GM21786 (cell line): ENCODE results near the gene FANCF.
"Not testable (repeated sequence)": the region's sequence is repeated elsewhere in the genome, so short reads cannot be mapped to it uniquely, and the experiment has no call there.

ENCODE experiments used
- ATAC-seq: cut with Tn5 transposase; IDR thresholded peaks from one replicate; pipeline ENCODE4 v1.9.1; 2021; ENCODE audit not compliant: unreplicated experiment

FANCF gene, protein sequence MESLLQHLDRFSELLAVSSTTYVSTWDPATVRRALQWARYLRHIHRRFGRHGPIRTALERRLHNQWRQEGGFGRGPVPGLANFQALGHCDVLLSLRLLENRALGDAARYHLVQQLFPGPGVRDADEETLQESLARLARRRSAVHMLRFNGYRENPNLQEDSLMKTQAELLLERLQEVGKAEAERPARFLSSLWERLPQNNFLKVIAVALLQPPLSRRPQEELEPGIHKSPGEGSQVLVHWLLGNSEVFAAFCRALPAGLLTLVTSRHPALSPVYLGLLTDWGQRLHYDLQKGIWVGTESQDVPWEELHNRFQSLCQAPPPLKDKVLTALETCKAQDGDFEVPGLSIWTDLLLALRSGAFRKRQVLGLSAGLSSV

DNA sequence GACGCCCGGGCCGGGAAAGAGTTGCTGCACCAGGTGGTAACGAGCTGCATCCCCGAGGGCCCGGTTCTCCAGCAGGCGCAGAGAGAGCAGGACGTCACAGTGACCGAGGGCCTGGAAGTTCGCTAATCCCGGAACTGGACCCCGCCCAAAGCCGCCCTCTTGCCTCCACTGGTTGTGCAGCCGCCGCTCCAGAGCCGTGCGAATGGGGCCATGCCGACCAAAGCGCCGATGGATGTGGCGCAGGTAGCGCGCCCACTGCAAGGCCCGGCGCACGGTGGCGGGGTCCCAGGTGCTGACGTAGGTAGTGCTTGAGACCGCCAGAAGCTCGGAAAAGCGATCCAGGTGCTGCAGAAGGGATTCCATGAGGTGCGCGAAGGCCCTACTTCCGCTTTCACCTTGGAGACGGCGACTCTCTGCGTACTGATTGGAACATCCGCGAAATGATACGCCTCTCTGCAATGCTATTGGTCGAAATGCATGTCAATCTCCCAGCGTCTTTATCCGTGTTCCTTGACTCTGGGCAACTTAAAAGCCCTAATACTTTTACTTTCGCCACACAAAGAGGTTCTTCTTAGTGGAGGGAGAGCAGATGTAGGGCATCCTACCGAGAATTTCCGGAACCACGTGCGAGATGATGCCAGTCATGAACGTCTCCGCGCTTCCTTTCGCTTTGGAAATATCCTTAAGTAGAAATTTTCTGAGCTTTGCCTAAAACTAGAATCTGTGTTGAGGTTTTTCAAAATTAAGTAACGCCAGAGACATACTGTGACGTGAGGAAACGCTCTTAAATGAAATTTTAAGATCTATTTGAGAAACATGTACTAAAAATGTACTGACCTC is at the start of gene FANCF:
Gene FANCF (minus strand): TSS at position 376 of the 840 bp plus-strand sequence. CDS start 13 bp downstream, at position 363.
- peak; percentile 96 for ATAC-seq

GRCh38 chr11:22674470-22675439 is 49.1 kb upstream of the FANCF start:
- peak; percentile 25 for ATAC-seq

GRCh38 chr11:22671751-22672150 is 46.1 kb upstream of the FANCF start:
- no peak for ATAC-seq

- ATAC-seq: peak; percentile 32
Observed at GRCh38 chr11:22670830-22671229, 45.2 kb upstream of the FANCF start.

GRCh38 chr11:22669368-22669767 is 43.7 kb upstream of the FANCF start:
- ATAC-seq: no peak

DNA sequence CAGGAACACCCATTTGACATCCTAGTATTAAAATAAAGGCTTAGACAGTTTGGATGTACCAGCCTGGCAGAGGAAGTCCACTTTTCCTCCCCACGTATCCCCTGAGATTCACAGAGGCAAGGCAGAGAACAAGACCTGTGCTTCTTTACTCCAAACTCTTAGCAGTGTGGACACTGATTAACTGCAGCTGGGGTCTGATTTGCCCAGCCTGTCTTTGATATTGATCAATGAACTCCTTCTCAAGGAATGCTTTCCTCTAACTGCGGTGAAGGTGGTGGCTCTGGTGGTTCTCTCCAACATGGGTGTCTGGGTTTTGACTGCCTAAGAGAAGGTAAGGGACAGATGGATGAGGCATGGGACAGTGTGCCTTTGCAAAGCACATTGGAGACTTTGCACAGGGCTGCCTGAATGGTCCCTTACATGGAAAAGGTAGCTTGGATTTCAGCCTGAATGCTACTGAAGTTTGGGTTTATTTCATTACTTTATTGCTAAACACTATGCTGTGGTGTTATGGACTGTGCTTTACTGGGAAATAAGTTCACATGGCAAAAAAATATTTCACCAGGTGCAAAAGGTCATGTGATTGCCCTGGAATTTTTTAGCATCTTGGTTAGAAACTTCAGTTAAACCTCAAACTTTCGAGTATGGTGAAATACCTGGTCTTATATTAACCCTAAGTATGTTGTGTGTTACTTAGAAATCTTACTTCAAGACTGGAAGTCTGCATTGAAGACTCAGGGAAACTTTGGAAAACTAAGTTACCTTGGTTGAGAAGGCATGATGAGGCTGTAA is 42.6 kb upstream of the FANCF start:
- ATAC-seq: peak; percentile 34

GRCh38 chr11:22666688-22667439 is 41.2 kb upstream of the FANCF start:
- ATAC-seq: peak; percentile 41

GRCh38 chr11:22666325-22666687 is 40.7 kb upstream of the FANCF start, which contains the start of gene GAS2:
Gene GAS2, plus strand, starts transcription at chr11:22666611. Its CDS starts 8,259 bp downstream, at chr11:22674870.
- peak; percentile 8 for ATAC-seq

DNA sequence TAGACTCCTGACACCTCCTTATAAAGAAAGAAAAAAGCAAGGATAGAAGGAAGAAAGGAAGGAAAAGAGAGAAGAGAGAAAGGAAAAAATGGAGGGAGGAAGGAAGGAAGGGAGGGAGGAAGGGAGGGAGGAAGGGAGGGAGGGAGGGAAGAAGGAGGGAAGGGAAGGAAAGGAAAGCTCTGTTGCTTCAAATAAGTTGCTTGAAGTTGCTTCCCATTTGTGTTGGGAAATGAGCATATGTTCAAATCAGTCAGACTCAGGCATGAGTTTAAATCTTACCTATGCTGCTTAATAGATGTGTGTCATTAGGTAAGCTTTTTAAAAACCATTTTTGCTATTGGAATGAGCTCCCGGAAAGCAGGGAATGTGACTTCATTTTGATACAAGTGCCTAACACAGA is 34.2 kb upstream of the FANCF start:
- no peak for ATAC-seq

GRCh38 chr11:22657101-22657694 is 31.6 kb upstream of the FANCF start:
- ATAC-seq: peak; percentile 97

- no peak for ATAC-seq
Observed at GRCh38 chr11:22656130-22656529, 30.5 kb upstream of the FANCF start.

DNA sequence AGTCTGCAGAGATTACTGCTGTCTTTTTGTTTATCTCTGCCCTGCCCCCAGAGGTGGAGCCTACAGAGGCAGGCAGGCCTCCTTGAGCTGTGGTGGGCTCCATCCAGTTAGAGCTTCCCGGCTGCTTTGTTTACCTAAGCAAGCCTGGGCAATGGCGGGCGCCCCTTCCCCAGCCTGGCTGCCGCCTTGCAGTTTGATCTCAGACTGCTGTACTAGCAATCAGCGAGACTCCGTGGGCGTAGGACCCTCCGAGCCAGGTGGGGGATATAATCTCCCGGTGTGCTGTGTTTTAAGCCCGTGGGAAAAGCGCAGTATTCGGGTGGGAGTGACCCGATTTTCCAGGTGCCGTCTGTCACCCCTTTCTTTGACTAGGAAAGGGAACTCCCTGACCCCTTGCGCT is 26.7 kb upstream of the FANCF start:
- not testable (repeated sequence) for ATAC-seq

DNA sequence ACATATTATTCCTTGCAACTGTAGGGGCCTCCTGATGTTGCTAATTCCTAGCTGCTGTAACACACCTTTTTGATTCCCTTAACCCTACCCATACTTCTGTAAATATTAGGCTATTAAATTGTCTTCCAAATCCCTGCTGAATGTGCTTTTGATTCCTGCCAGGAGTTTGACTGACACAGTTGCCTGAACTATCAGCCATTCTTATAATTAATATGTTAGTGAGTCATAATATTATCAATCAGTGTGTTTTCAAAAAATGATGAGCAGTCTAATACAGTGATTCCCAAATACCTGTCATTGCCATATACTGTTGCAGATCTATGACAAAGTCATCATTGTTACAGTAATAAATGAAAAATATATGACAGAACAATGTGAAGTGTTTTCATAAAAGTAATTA is 15.9 kb upstream of the FANCF start:
- no peak for ATAC-seq

DNA sequence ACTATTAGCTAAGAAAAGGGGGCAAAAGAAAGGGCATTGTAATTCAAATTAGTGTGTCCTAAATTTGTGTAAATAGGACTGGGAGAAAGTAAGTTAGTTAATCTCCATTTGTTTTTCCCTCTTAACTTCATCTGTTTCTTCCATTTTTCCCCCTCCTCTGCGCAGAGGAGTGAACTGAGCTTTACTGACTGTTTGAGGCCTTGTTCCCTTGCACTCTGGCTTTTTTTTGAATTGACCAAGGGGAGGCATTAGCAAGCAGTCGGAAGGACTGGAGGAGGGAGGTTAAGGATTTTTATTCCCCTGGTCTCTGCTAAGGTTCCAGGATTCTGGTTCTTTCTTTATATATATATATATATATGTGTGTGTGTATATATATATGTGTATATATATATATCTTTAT is 15.2 kb upstream of the FANCF start:
- no peak for ATAC-seq

DNA sequence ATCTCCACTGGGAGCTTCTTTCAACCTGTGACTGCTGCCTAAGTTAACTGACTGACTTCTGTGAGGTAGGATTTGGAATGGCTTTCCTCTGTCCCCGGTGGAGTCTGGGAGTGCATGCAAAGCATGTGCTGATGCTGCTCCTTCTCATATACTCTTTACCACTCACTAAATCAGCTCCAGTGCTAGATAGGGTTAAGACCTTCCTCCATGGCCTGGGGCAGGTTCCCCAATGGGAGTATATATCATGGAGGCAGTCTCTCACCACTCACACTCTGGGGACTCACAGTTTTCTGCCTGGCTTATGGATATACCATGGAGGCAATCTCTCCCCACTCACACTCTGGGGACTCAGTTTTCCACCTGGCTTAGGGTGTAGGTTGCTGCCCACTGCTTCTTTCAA is 10.1 kb upstream of the FANCF start:
- no peak for ATAC-seq

DNA sequence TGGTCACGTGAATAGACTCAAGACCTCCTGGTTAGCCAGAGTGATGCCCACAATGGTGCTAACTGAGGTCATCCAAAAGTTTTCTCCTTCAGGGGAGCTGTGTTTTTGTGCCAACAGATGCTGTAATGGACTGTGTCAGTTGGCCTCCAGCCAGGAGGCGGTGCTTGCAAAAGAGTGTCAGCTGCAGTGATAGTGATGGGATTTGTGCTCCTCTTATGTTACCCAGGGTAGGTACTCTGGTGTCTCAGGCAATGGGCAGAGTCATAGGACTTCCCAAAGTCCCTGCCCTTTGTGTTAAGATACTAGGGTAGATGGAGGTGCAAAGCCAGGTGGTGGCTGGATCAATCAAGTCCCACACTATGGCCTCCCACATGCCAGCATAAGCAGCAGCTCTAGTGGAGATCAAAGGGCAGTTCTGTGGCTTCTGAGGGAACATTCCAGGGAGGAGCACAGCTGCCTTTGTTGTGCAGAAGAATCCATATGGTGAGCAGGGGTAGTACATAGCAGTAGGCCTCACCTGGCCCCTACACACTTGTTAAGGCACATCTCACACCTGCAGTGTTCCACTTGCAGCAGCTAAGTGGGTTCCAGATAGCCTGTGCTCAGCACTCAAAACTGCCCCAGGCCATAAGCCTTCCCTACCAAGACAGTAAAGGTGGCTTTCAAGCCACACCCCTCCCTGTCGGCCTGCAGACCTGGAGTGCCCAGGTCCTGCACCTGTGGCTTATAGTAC is 9.4 kb upstream of the FANCF start:
- ATAC-seq: no peak

- no peak for ATAC-seq
Observed at GRCh38 chr11:22633354-22633902, 7.8 kb upstream of the FANCF start.

- ATAC-seq: no peak
Observed at GRCh38 chr11:22627421-22627820, 1.8 kb upstream of the FANCF start.
